KOPT-K1 (cell line): ENCODE measurements around the gene IGSF9B.

Experiments
- H3K27ac ChIP-seq: fragments of 200-600 bp; sonication (generic); 2 replicates; pipeline ENCODE4 v1.5.1; 2016; ENCODE audit warnings: antibody characterized with exemption, mild to moderate bottlenecking, low read depth, low read length; ENCODE audit not compliant: poor library complexity, severe bottlenecking
- H3K36me3 ChIP-seq: fragments of 200-600 bp; sonication (generic); 2 replicates; pipeline ENCODE4 v1.5.1; 2017; ENCODE audit warnings: antibody characterized with exemption, mild to moderate bottlenecking, low read length, moderate library complexity; ENCODE audit not compliant: insufficient read depth
- H3K9me3 ChIP-seq: fragments of 200-600 bp; sonication (generic); 2 replicates; pipeline ENCODE4 v1.5.1; 2017; ENCODE audit warnings: antibody characterized with exemption, low read length, mild to moderate bottlenecking; ENCODE audit not compliant: insufficient read depth, poor library complexity, severe bottlenecking

IGSF9B gene

GRCh38 chr11:133916784-133917440, 39.9 kb downstream of the IGSF9B start:
- no peaks in the 10 kb centered on the region for H3K9me3 ChIP-seq
- H3K36me3 ChIP-seq, result no peaks in the 10 kb centered on the region

DNA sequence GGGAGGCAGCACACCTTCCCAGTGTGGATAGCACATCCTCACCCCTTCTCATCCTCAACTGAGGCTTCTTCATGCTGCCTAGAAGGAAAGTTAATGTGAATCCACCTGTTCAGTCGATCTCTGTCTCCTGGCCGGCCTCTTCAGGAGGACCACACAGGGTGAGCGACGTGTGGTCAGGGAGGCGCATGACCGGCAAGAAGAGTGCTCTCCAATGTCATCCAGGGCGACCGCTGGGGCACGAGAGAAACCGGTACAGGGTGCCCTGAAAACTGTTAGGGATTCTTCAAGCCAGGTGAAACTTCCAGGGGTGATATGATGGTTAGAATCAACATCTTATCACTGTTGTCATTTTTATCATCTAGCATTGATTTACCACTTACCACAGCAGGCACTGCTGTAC, 43.0 kb downstream of the IGSF9B start:
- Histone ChIP-seq H3K9me3 (no peaks in the 10 kb centered on the region), H3K36me3 (no peaks in the 10 kb centered on the region), H3K27ac (no peak overlapping the region)

More at GRCh38 chr11:133916784-133917440, 39.9 kb downstream of the IGSF9B start:
- no peak overlapping the region for H3K27ac ChIP-seq

DNA sequence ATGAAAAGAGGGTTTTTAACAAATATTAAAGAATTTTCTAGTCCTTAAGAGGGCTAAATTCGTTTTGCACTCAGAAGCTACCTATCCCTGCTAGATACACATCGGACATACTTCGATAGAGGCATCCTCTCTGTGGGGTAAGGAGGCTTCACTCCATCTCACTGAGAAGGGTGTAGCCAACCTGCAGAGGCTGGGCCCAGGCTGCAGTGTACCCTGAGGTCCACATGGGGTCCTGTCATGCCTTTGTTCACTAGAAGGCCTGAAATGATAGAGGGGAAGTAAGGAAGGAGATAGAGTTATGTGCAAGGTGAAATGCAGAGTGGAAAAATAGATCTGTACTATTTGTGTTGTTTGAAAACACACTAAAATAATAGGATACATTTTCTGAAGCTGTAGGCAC, 45.6 kb downstream of the IGSF9B start:
- H3K36me3 ChIP-seq, result no peaks in the 10 kb centered on the region
- no peak overlapping the region for H3K27ac ChIP-seq

DNA sequence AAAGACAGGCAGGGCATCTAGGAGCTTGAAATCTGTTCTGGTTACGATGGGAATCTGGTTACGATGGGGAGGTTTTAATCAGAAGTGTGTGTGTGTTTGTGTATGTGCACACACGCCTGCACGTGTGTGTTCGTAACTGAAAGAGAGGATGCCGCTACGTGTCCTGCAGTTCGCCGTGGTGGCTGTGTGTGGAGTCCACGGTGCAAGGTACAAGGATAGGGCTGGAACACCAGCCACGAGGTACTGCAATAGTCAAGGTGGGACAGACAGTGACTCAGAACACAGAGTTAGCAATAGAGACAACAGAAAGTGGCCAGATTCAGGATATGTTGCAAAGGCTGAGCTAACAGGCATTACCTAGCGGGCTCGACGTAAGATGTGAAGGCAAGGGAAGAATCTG, 46.7 kb downstream of the IGSF9B start:
- H3K9me3 ChIP-seq, result no peaks in the 10 kb centered on the region
- no peak overlapping the region for H3K27ac ChIP-seq
- H3K36me3 ChIP-seq, result no peaks in the 10 kb centered on the region

More for the DNA sequence above, 45.6 kb downstream of the IGSF9B start:
- no peaks in the 10 kb centered on the region for H3K9me3 ChIP-seq

GRCh38 chr11:133908827-133909226, 47.9 kb downstream of the IGSF9B start:
- H3K9me3 ChIP-seq, result no peaks in the 10 kb centered on the region
- H3K36me3 ChIP-seq, result no peaks in the 10 kb centered on the region
- H3K27ac ChIP-seq, result no peak overlapping the region

DNA sequence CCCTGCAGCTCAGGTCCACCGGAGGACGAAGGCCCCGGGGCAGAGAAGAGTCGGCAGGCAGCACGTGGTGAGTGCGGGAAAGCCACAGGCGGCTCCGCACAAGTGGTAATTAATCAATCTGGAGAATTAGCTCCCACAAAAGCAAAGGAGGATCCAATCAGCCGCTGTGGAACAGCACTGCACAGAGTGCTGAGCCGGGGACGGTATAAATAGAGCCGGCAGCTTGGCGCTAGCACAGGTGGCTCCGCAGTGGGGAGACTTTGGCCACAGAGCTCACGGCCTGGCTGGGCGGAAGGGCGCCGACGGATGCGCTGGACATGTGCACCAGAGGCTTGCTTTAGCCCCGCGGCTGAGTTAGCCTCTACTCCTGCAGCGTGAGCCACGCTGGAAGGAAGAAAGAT, 48.9 kb downstream of the IGSF9B start:
- H3K36me3 ChIP-seq, result no peaks in the 10 kb centered on the region
- H3K9me3 ChIP-seq, result no peaks in the 10 kb centered on the region
- H3K27ac ChIP-seq, result no peak overlapping the region

GRCh38 chr11:133907216-133907615, 49.6 kb downstream of the IGSF9B start:
- no peaks in the 10 kb centered on the region for H3K36me3 ChIP-seq
- H3K9me3 ChIP-seq, result no peaks in the 10 kb centered on the region
- no peak overlapping the region for H3K27ac ChIP-seq

DNA sequence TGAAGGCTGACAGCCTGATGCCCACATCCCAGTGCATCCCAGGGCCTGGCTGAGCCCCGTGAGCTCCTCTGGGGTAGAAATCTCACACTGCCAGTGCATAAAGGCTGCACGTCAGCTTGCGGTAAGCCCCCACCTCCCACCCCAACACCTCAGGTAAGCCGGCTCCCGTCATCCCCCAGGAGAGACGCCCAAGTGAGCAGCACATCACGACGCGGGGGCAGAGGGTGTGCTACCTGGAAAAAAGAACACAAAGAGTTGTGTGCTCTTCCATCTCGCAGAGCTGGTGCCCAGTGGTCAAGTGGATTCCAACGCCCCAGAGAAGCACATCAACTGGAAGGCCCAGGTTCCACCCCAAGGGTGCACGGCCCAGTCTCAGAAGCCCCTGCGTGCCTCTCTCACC, 50.0 kb downstream of the IGSF9B start:
- Histone ChIP-seq H3K27ac (no peak overlapping the region), H3K9me3 (no peaks in the 10 kb centered on the region), H3K36me3 (no peaks in the 10 kb centered on the region)

- no peaks in the 10 kb centered on the region for H3K36me3 ChIP-seq
- no peaks in the 10 kb centered on the region for H3K9me3 ChIP-seq
- no peak overlapping the region for H3K27ac ChIP-seq
These were observed 50.5 kb downstream of the IGSF9B start for GRCh38 chr11:133906241-133906640.

- no peaks in the 10 kb centered on the region for H3K9me3 ChIP-seq
- no peak overlapping the region for H3K27ac ChIP-seq
- H3K36me3 ChIP-seq, result no peaks in the 10 kb centered on the region
These were observed 51.1 kb downstream of the IGSF9B start for GRCh38 chr11:133905677-133906156.

GRCh38 chr11:133904818-133905515, 51.8 kb downstream of the IGSF9B start:
- Histone ChIP-seq H3K36me3 (no peaks in the 10 kb centered on the region), H3K27ac (no peak overlapping the region)

GRCh38 chr11:133903875-133904817, 52.6 kb downstream of the IGSF9B start:
- no peaks in the 10 kb centered on the region for H3K36me3 ChIP-seq
- H3K27ac ChIP-seq, result no peak overlapping the region
- no peaks in the 10 kb centered on the region for H3K9me3 ChIP-seq

More at GRCh38 chr11:133904818-133905515, 51.8 kb downstream of the IGSF9B start:
- no peaks in the 10 kb centered on the region for H3K9me3 ChIP-seq

DNA sequence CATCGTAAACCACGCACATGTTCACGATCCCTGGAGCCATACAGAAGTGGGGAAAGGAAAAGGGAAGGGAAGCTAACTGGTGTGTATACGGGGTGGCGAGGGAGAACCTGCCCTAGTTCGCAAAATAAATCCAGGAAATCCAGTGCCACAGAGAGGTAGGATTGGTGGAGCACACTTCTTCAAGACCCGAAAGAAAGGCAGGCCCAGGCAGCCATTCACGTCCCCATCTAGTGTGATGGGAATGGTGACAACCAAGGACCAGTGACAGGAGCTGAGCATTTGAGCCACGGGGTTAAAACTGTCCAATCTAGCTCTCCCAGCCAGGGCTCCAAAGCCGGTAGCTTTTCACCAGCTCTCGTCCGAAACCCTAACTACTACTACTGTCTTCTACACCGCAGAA, 53.7 kb downstream of the IGSF9B start:
- Histone ChIP-seq H3K9me3 (no peaks in the 10 kb centered on the region), H3K27ac (no peak overlapping the region), H3K36me3 (no peaks in the 10 kb centered on the region)

DNA sequence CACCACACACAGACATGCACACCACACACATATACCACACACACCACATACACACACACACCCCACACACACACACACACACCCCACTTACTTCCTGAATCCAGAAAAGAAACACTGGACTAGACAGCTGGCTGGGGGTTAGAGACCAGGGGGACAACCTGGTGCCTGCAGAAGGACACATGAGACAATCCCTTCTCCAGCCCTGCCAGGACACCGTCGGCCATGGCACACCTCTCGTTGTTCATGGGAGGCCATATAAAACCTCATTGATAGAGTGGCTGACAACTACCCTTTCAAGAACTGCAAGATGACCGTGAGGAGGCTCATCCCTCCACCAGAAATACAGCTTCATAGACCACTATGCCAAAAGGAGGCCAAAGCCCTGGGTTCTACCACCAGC, 54.3 kb downstream of the IGSF9B start:
- H3K27ac ChIP-seq, result no peak overlapping the region
- no peaks in the 10 kb centered on the region for H3K9me3 ChIP-seq
- H3K36me3 ChIP-seq, result no peaks in the 10 kb centered on the region

GRCh38 chr11:133901999-133902398, 54.8 kb downstream of the IGSF9B start:
- Histone ChIP-seq H3K27ac (no peak overlapping the region), H3K36me3 (no peaks in the 10 kb centered on the region), H3K9me3 (no peaks in the 10 kb centered on the region)
